Colonic mucosa (tissue), 2 donors: Measurements from ENCODE around the gene DPEP2. TPM values are rescaled to one million over a fixed set of nuclear protein-coding genes. Genes with fewer than 3 reads are reported as not detected.

ENCODE experiments used
- total RNA-seq, 2 donors: library from RNA; stranded (reverse); fragmentation: NEBNext Ultra II Directional in 1 of 2; extraction: Animal tissue kit (Norgen Biotek cat#: 25700) in 1 of 2; gene quantifications; one replicate each; pipeline ENCODE4 v1.2.1, GENCODE V29; 2021
- donor health status: DM: no; HTN: no; CAD: no.
- donor health status: DM: no; HTN: no; CAD: no.

Gene DPEP2
- total RNA-seq, 2 donors from 2014 or later: 0.88 to 0.96 TPM

Other genes with a start within 250 kb of the DPEP2 start
- gene RANBP10, start 192.9 kb downstream of the DPEP2 start, total RNA-seq: 10 to 100 TPM; 14.7 to 22.5 TPM
- gene TSNAXIP1, start 192.6 kb downstream of the DPEP2 start, total RNA-seq: under 1 TPM; 0.13 to 0.30 TPM
- 10 to 100 TPM; 22.0 to 33.2 TPM for gene THAP11, start 157.2 kb downstream of the DPEP2 start, total RNA-seq
- 100 to 1,000 TPM in 1 of 2 donors, 10 to 100 TPM in 1; 58.3 to 108 TPM for gene NUTF2, start 152.6 kb downstream of the DPEP2 start, total RNA-seq
- gene CENPT, start 151.8 kb downstream of the DPEP2 start, total RNA-seq: 10 to 100 TPM; 25.6 to 38.9 TPM
- 10 to 100 TPM; 58.6 to 96.5 TPM for gene EDC4, start 126.4 kb downstream of the DPEP2 start, total RNA-seq
- gene NRN1L, start 114.6 kb downstream of the DPEP2 start, total RNA-seq: under 1 TPM; 0.93 to 0.96 TPM
- gene PSKH1, start 106.2 kb downstream of the DPEP2 start, total RNA-seq: 10 to 100 TPM; 24.5 to 34.7 TPM
- 1 to 10 TPM in 1 of 2 donors, under 1 TPM in 1; 0.64 to 2.2 TPM for gene CTRL, start 67.6 kb downstream of the DPEP2 start, total RNA-seq
- 100 to 1,000 TPM; 120 to 124 TPM for gene PSMB10, start 62.6 kb downstream of the DPEP2 start, total RNA-seq
- 1 to 10 TPM; 3.4 to 3.6 TPM for gene LCAT, start 55.4 kb downstream of the DPEP2 start, total RNA-seq
- 10 to 100 TPM in 1 of 2 donors, 1 to 10 TPM in 1; 8.7 to 17.0 TPM for gene SLC12A4, start 30.8 kb downstream of the DPEP2 start, total RNA-seq
- not detected for gene DPEP3, start 19.0 kb downstream of the DPEP2 start, total RNA-seq
- gene DPEP2NB, start 16.4 kb upstream of the DPEP2 start, total RNA-seq: not detected
- gene DDX28, start 23.7 kb upstream of the DPEP2 start, total RNA-seq: 10 to 100 TPM in 1 of 2 donors, 1 to 10 TPM in 1; 6.8 to 10.7 TPM
- gene DUS2, start 23.8 kb upstream of the DPEP2 start, total RNA-seq: 10 to 100 TPM; 13.1 to 24.6 TPM
- gene NFATC3, start 85.9 kb upstream of the DPEP2 start, total RNA-seq: 10 to 100 TPM; 22.5 to 29.3 TPM
- 100 to 1,000 TPM in 1 of 2 donors, 10 to 100 TPM in 1; 76.6 to 119 TPM for gene ESRP2, start 236.6 kb upstream of the DPEP2 start, total RNA-seq
- 10 to 100 TPM; 11.6 to 13.9 TPM for gene PLA2G15, start 245.9 kb upstream of the DPEP2 start, total RNA-seq